Liver (tissue), 9 donors: ENCODE measurements around the gene TSPOAP1. TPM values are rescaled to one million over a fixed set of nuclear protein-coding genes. Genes with fewer than 3 reads are reported as not detected.

Experiments
- DNase-seq: peaks from one replicate; pipeline ENCODE4 v3.0.0-alpha.2; 2017; ENCODE audit warnings: low spot score
- H3K27ac ChIP-seq, 2 donors: one replicate each; pipeline ENCODE4 v1.7.0; 2013; ENCODE audit warnings: inconsistent platforms in 2 of 2, low read length in 2 of 2, control low read depth in 1 of 2, low read depth in 1 of 2, mild to moderate bottlenecking in 1 of 2
- H3K27me3 ChIP-seq, 4 donors: one replicate each; pipeline versions ENCODE4 v1.6.1 to v1.7.0; 2013; ENCODE audit warnings: low read length in 3 of 4, inconsistent platforms in 1 of 4, mild to moderate bottlenecking in 1 of 4, moderate library complexity in 1 of 4; ENCODE audit not compliant: control insufficient read depth in 4 of 4, insufficient read depth in 4 of 4
- H3K36me3 ChIP-seq, 4 donors: one replicate each; pipeline versions ENCODE4 v1.6.1 to v1.7.0; 2013; ENCODE audit warnings: low read length in 3 of 4, mild to moderate bottlenecking in 3 of 4, low read depth in 1 of 4, moderate library complexity in 1 of 4; ENCODE audit not compliant: control insufficient read depth in 4 of 4, insufficient read depth in 3 of 4
- H3K4me1 ChIP-seq, 4 donors: one replicate each; pipeline versions ENCODE4 v1.6.1 to v1.7.0; 2013; ENCODE audit warnings: low read length in 3 of 4, mild to moderate bottlenecking in 3 of 4, moderate library complexity in 1 of 4; ENCODE audit not compliant: control insufficient read depth in 4 of 4, insufficient read depth in 4 of 4
- H3K4me3 ChIP-seq, 3 donors: one replicate each; pipeline versions ENCODE4 v1.6.1 to v1.7.0; 2013; ENCODE audit warnings: low read length in 3 of 3, control low read depth in 1 of 3, low read depth in 1 of 3, mild to moderate bottlenecking in 1 of 3
- H3K9ac ChIP-seq, 2 donors: one replicate each; pipeline ENCODE4 v1.7.0; 2013; ENCODE audit warnings: low read length in 2 of 2, mild to moderate bottlenecking in 2 of 2, moderate library complexity in 2 of 2, control low read depth in 1 of 2, low read depth in 1 of 2
- H3K9me3 ChIP-seq, 4 donors: one replicate each; pipeline versions ENCODE4 v1.6.1 to v1.7.0; 2013; ENCODE audit warnings: low read length in 3 of 4; ENCODE audit not compliant: control insufficient read depth in 4 of 4
- ATF3 ChIP-seq: IDR thresholded peaks from 2 replicates; pipeline ENCODE4 v1.6.1; 2016; ENCODE audit warnings: antibody characterized with exemption
- CTCF ChIP-seq: fragments of 150-350 bp; IDR thresholded peaks from 2 replicates; pipeline ENCODE4 v1.5.1; 2017; ENCODE audit warnings: improper control_type of control experiment, low read depth, low read length; ENCODE audit not compliant: missing input control
- EGR1 ChIP-seq, 2 donors: IDR thresholded peaks; 2 replicates each; pipeline ENCODE4 v1.6.1; 2016 to 2018; ENCODE audit warnings: antibody characterized with exemption in 2 of 2, low read depth in 2 of 2
- FOXA1 ChIP-seq: IDR thresholded peaks from 2 replicates; pipeline ENCODE4 v1.6.1; 2016; ENCODE audit warnings: antibody characterized with exemption
- FOXA2 ChIP-seq: IDR thresholded peaks from 2 replicates; pipeline ENCODE4 v1.6.1; 2016; ENCODE audit warnings: antibody characterized with exemption
- GABPA ChIP-seq, 2 donors: IDR thresholded peaks in 1 of 2; conservative IDR thresholded peaks in 1 of 2; 2 replicates each; pipeline ENCODE4 v1.6.1; 2016; ENCODE audit warnings: antibody characterized with exemption in 2 of 2, mild to moderate bottlenecking in 1 of 2, moderate library complexity in 1 of 2
- HNF4A ChIP-seq, 2 donors: conservative IDR thresholded peaks; 2 replicates each; pipeline ENCODE4 v1.6.1; 2016; ENCODE audit warnings: antibody characterized with exemption in 2 of 2, mild to moderate bottlenecking in 2 of 2
- HNF4G ChIP-seq: IDR thresholded peaks from 2 replicates; pipeline ENCODE4 v1.6.1; 2016; ENCODE audit warnings: antibody characterized with exemption
- JUND ChIP-seq, 2 donors: IDR thresholded peaks; 2 replicates each; pipeline ENCODE4 v1.6.1; 2016; ENCODE audit warnings: antibody characterized with exemption in 2 of 2
- MAX ChIP-seq: IDR thresholded peaks from 2 replicates; pipeline ENCODE4 v1.6.1; 2016; ENCODE audit warnings: antibody characterized with exemption
- NR2F2 ChIP-seq: IDR thresholded peaks from 2 replicates; pipeline ENCODE4 v1.6.1; 2016; ENCODE audit warnings: antibody characterized with exemption
- RAD21 ChIP-seq, 2 donors: IDR thresholded peaks; 2 replicates each; pipeline ENCODE4 v1.6.1; 2016; ENCODE audit warnings: antibody characterized with exemption in 2 of 2, mild to moderate bottlenecking in 2 of 2
- REST ChIP-seq: IDR thresholded peaks from 2 replicates; pipeline ENCODE4 v1.6.1; 2016; ENCODE audit warnings: antibody characterized with exemption, mild to moderate bottlenecking
- RXRA ChIP-seq, 2 donors: IDR thresholded peaks; 2 replicates each; pipeline ENCODE4 v1.6.1; 2017 to 2018; ENCODE audit warnings: antibody characterized with exemption in 2 of 2, mild to moderate bottlenecking in 1 of 2
- SP1 ChIP-seq: IDR thresholded peaks from 2 replicates; pipeline ENCODE4 v1.6.1; 2018; ENCODE audit warnings: antibody characterized with exemption, mild to moderate bottlenecking
- TAF1 ChIP-seq: conservative IDR thresholded peaks from 2 replicates; pipeline ENCODE4 v1.6.1; 2016; ENCODE audit warnings: antibody characterized with exemption, mild to moderate bottlenecking
- YY1 ChIP-seq: IDR thresholded peaks from 2 replicates; pipeline ENCODE4 v1.6.1; 2016; ENCODE audit warnings: antibody characterized with exemption, mild to moderate bottlenecking
- WGBS: extraction: QIAGEN DNeasy Blood & Tissue Kit; methylation state at CpG from one replicate; pipeline ENCODE4 v1.1.7; 2013; 5-methylcytosine and 5-hydroxymethylcytosine counted together
- polyA plus RNA-seq, 2 donors: library from polyadenylated mRNA; stranded (reverse) in 1 of 2; unstranded in 1 of 2; fragments of 200-250 nt in 1 of 2; fragments of >200 nt in 1 of 2; fragmentation: Nextera tagmentation in 1 of 2; extraction: Ambion mirVana in 1 of 2; gene quantifications; one replicate each; pipeline versions ENCODE4 v1.2.1 to v1.2.3, GENCODE V29; 2013 to 2015
- total RNA-seq, 2 donors: library from RNA; depleted of rRNA; stranded (reverse); fragments of >200 nt; gene quantifications; one replicate each; pipeline ENCODE4 v1.2.3, GENCODE V29; 2014
- TF ChIP-seq, protein P1 (sequence below): IDR thresholded peaks from 2 replicates; pipeline ENCODE4 v1.6.1; 2016; ENCODE audit warnings: antibody characterized with exemption
- donor health status: healthy.
- donor health status: healthy.
- donor health status: healthy.
- donor health status: healthy.
- donor health status: healthy.

The TSPOAP1 gene
- total and polyA plus RNA-seq, 4 donors: 1.5 to 4.6 (median 2.6) TPM

GRCh38 chr17:58302171-58302918 lies 26.2 kb downstream of the TSPOAP1 start (continued):
- TF ChIP-seq, protein P1, sequence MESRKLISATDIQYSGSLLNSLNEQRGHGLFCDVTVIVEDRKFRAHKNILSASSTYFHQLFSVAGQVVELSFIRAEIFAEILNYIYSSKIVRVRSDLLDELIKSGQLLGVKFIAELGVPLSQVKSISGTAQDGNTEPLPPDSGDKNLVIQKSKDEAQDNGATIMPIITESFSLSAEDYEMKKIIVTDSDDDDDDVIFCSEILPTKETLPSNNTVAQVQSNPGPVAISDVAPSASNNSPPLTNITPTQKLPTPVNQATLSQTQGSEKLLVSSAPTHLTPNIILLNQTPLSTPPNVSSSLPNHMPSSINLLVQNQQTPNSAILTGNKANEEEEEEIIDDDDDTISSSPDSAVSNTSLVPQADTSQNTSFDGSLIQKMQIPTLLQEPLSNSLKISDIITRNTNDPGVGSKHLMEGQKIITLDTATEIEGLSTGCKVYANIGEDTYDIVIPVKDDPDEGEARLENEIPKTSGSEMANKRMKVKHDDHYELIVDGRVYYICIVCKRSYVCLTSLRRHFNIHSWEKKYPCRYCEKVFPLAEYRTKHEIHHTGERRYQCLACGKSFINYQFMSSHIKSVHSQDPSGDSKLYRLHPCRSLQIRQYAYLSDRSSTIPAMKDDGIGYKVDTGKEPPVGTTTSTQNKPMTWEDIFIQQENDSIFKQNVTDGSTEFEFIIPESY: no peak
- TF ChIP-seq YY1 (no peak), EGR1 (IDR thresholded peaks at IDR 0.05; ENCODE audit: low read depth in 2 of 2) (no peak), NR2F2 (no peak), GABPA (IDR thresholded peaks at IDR 0.05 in 1 of 2, conservative IDR thresholded peaks at IDR 0.05 in 1 of 2) (no peak), FOXA1 (no peak), FOXA2 (no peak), HNF4G (no peak), RXRA (IDR thresholded peaks at IDR 0.05) (no peak), TAF1 (no peak), HNF4A (conservative IDR thresholded peaks at IDR 0.05) (no peak)

DNA sequence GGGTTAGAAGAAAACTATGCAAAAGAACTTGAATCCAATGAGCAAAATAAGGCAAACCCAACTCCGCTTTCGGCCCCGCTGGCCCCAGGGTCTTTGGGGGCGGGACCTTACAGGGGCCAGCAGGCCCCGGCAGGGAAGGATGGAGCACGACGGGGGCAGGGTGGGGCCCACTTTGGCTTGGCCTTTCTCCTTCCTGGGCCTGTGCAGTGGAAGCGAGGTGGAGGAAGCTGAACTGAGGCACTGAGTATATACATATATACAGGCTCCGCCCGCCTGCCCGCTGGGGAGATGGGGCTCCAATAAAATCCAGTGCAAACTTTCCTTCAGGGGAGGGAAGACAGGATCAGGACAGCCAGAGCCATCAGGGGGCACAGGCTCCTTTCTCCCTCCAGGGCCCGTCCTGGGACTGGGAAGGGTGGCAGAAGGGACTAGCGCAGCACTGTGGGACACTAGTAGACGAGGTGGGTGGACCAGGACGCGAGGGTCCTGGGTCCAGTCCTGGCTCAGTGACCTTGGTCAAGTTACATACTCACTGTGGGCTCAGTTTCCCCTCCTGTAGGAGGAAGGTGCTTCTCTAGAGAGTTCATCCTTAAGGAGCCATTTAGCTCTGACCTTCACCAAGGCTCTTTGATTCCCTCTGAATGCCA lies 27.0 kb downstream of the TSPOAP1 start:
- no peaks in the 10 kb centered on the region for H3K9me3 ChIP-seq
- no peaks in the 10 kb centered on the region for H3K4me1 ChIP-seq
- no peak for DNase-seq
- H3K27ac ChIP-seq: no peak overlapping the region
- WGBS: 89% methylated on average over 16 of the region's 16 CpGs
- no peak overlapping the region for H3K9ac ChIP-seq
- no peak for TF ChIP-seq NR2F2
- TF ChIP-seq SP1: no peak
- TF ChIP-seq TAF1: no peak
- no peak for TF ChIP-seq GABPA (IDR thresholded peaks at IDR 0.05 in 1 of 2, conservative IDR thresholded peaks at IDR 0.05 in 1 of 2)
- no peak for TF ChIP-seq MAX
- TF ChIP-seq YY1: no peak
- TF ChIP-seq RAD21 (IDR thresholded peaks at IDR 0.05): no peak
- no peak for TF ChIP-seq CTCF
- no peak for TF ChIP-seq JUND (IDR thresholded peaks at IDR 0.05)
- no peak for TF ChIP-seq HNF4G
- no peak for TF ChIP-seq REST
- TF ChIP-seq FOXA1: no peak
- no peak for TF ChIP-seq EGR1 (IDR thresholded peaks at IDR 0.05; ENCODE audit: low read depth in 2 of 2)
- no peak for TF ChIP-seq ATF3
- TF ChIP-seq FOXA2: no peak
- no peak overlapping the region for H3K4me3 ChIP-seq
- no peaks in the 10 kb centered on the region for H3K36me3 ChIP-seq
- no peaks in the 10 kb centered on the region for H3K27me3 ChIP-seq
